HG03439 (cell line): Measurements from ENCODE around the gene IGSF21.

Experiments
- ATAC-seq: cut with Tn5 transposase; IDR thresholded peaks from one replicate; pipeline ENCODE4 v1.9.1; 2021; ENCODE audit warnings: mild to moderate bottlenecking, moderate library complexity; ENCODE audit not compliant: unreplicated experiment

The IGSF21 gene

DNA sequence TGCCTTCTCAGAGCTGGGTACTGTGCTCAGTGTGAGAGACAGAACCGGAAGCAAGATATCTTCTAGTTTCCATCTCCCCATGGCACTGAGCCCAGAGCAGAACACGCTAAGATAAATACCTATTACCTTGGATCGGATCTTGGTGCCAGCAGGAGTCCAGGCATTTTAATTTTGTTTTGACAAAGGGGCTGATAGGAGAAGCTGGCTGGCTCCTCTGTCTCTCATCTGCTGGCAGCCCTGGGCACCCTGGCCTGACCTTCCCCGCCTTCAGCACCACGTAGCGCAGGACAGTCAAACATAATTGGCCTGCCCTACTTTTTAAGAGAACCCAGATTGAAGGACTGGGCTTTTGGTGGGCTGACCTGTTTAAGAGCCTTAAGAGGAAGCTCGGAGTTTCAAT lies 212.5 kb downstream of the IGSF21 start:
- ATAC-seq, result no peak

DNA sequence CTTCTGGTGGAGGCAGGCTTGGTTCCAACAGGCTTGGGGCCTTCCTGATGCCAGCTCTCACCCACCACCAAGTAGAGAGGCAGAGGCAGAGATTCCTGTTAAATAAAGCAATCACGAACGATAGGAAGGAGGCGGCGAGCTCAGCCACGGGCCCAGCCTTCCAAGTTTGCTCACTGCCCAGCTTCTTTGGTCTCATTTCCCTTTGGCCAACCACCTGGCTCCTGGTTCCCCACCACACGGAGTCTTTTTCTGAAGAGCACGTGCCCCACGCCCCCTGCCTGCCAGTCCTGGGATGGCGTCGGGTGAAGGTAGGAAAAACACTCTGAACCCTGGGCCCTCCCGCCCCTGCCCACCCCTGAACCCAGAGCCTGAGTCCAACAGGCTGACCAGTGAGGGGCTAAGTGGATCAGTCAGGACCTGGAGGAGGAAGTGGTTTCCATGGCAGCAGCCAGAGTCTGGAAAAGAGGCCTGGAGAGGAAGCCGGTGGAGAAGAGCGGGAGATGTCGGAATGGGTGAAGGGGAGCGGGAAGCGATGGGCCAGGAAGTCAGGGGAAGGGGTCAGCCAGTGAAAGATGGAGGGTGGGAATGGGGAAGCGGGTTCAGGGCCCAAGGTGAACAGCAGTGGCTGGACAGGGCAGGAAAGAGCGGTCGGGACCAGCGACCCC lies 214.9 kb downstream of the IGSF21 start:
- ATAC-seq, result no peak

DNA sequence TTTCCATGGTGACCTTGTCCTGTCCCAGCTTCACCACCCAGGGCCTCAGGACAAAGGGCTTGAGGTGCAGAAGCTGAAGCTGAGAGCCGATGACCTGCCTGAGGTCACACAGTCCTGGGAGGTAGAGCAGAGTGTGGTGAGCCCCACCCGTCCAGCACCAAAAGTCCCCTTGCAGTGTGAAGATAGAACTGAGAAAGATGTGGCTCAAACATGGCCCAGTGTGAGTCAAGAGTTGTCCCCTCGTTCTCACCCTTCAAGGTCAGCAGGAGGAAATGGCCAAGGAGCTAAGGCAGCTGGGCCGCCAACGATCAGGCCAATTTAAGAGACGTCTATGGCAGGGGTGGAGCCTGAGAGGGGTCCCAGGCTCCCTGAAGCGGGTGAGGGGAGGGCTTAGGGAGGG lies 215.7 kb downstream of the IGSF21 start:
- no peak for ATAC-seq

GRCh38 chr1:18324246-18324645 lies 216.6 kb downstream of the IGSF21 start:
- ATAC-seq, result no peak

- no peak for ATAC-seq
These were observed 217.5 kb downstream of the IGSF21 start for GRCh38 chr1:18325136-18325535.

- no peak for ATAC-seq
These were observed 218.8 kb downstream of the IGSF21 start for GRCh38 chr1:18326211-18326897.

DNA sequence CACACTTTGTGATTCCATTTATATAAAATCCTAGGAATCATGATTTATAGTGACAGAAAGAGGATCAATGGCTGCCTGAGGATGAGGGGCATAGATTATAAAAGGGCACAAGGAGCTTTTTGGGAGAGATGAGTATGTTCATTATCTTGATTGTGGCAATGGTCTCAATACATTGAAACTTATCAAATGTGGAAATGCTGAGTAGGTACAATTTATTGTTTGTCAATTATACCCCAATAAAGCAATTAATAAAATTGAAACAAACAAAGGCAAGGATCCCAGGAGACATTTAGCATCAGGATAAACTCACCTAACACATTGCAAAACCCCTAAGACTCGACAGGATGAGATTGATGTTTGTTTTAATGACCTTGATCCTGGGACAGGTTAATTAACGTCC lies 220.1 kb downstream of the IGSF21 start:
- no peak for ATAC-seq

DNA sequence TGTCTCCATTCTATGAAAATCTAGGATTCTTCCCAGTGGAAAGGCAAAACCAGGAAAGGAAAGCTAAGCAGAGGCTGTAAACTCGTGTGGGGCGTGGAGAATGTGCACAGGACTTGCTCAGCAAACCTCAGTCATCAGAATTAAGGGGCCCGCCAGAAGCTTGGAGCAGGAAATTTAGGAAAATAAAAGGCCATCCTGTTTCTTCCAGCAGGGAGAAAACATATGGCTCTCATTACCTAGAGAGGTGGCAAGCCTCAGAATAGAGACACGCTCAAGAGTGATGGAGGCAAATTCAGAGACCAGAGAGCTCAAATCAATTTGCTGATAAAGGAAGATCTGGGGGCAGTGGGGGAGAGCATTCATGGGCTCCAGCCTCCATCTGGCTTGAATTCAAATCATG lies 221.2 kb downstream of the IGSF21 start:
- no peak for ATAC-seq

DNA sequence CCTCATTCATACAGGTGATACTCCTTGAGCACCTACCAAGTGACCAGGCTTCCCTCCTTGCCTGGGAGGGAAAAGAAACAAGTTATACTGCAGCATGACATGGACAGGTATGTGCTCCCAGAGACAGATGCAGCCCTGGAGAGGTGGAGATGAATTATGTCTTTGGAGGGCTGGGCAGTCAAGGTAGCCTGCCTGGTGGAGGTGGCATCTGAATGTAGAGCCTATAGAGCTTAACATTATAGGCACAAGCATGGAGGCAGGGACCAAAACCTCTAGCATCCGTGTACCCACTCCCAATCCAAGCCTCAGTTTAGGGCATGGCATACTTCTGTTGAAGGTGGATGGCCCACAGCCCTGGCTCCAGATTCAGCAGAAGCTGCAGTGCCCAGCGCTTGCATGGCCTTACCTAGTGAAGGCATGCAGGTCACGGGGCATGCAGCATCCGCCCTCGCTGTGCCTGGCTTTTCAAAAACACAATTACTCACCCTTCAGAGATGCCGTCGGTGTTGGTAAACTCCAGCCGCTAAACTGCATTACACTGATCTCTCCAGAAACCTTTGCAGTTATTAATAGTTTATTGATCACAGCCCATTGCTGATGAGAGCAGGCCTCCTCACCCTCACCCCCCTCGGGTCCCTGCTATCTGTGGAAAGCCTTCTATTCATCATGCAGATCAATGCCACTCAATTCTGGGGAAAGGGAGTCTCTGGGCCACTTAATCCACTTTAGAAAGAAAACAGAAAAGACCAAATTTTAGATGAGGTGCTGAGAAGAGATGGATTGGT lies 222.1 kb downstream of the IGSF21 start:
- no peak for ATAC-seq

DNA sequence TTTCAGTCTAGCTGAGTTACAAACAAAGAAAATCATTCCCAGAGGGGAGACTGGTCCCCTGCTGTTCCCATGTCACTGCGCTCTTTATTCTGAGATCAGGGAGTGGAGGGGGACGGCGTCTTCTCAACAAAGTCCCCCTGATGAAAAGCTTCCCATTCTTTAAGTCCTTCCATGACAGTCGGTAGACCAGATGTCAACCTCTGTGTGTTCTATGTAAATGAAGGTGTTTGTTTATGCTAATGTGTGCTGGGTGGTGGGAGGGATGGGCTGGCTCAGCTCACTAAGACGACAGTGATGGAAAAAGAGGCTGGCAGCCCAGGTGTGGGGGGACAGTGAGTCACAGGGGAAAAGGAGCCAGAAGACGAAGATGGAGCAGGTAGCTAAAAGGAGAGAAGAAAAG lies 225.0 kb downstream of the IGSF21 start:
- ATAC-seq, result no peak

DNA sequence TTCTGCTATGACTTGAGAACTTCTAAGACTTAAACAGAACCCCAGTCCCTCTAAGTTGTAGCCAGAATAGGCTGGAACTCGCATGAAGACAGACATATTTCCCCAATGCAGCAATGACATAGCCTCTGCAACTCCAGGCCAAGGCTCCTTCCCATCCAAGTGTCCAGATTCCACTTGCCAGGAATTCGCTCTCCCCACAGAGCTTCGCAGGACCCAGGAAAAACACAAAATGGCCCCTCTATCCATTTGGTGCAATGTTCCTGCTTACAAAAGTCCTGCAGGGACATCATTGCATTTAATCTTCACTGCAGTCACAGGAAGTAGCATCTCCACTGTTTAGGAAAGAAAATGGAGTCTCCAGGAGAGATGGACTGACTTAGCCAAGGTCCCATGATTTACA lies 225.6 kb downstream of the IGSF21 start:
- ATAC-seq, result no peak

DNA sequence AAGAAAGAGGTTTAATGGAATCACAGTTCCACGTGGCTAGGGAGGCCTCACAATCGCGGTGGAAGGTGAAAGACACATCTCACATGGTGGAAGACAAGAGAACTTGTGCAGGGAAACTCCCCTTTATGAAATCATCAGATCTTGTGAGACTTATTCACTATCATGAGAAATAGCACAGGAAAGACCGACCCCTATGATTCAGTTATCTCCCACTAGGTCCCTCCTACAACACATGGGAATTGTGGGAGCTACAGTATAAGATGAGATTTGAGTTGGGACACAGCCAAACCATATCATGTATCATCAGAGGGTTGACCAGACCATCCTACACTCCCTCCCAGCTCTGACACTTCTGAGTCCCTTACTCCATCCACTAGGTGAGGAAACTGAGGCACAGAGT lies 229.2 kb downstream of the IGSF21 start:
- ATAC-seq, result no peak

- no peak for ATAC-seq
These were observed 230.2 kb downstream of the IGSF21 start for GRCh38 chr1:18337757-18338156.

DNA sequence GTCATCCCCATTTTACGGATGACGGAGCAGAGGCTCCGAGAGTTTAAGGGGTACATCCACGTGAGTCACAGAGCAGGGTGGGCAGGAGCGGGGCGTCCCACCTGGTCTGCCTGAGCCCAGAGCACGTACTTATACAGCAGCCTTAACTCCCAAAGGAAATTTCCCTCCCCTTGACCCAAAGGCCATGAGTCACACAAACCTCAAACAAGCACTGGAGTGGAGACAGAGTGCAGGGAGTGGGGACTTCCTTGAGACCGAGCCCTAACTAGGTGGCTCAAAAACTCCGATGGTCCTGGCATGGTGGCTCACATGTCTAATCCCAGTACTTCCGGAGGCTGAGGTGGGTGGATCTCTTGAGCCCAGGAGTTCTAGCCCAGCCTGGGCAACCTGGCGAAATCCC lies 231.6 kb downstream of the IGSF21 start:
- no peak for ATAC-seq

GRCh38 chr1:18340158-18340764 lies 232.7 kb downstream of the IGSF21 start:
- no peak for ATAC-seq

DNA sequence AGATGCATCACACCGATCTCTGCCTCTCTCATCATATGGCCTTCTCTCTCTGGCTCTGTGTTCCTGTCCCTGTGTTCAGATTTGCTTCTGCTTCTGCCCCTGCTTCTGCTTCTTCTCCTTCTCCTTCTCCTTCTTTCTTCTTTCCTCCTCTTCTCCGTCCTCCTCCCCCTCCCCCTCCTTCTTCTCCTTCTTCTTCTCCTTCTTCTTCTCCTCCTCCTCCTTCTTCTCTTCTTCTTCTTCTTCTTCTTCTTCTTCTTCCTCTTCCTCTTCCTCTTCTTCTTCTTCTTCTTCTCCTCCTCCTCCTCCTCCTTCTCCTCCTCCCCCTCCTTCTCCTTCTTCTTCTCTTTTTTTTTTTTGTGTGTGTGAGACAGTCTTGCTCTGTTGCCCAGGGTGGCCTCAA lies 233.2 kb downstream of the IGSF21 start:
- no peak for ATAC-seq

DNA sequence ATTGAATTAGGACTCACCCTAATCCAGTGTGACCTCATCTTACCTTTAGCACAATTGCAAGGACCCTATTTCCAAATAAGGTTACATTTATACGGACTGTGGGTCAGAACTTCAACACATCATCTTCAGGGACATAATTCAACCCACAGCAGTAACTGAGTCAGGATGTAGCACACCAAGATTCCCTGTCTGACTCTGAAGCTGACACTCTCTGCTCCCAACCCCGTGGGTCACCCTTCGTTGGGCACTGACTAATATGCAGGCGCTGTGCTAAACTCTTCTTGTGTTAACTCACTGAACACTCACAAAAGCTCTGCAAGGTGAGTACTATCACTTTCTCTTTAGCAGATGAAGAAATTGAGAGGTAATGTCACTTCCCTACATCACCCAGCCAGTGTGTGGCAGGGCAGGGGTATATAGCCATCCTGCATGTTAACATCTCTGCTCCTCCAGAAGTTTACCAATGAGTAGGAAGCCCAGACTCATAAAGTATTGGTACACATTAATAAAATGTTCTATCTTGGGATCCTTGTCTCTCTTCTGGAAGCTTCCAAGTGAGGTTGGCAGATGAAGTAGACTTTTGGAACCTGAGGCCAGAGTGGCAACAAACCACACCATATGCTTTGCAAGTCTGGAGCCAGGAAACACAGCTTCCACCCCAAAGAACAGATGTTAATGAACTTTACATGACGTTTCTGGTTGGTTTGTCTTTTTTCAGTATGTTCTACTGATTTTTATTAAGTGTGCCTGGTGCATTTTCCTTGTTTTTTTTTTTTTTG lies 233.9 kb downstream of the IGSF21 start:
- no peak for ATAC-seq

DNA sequence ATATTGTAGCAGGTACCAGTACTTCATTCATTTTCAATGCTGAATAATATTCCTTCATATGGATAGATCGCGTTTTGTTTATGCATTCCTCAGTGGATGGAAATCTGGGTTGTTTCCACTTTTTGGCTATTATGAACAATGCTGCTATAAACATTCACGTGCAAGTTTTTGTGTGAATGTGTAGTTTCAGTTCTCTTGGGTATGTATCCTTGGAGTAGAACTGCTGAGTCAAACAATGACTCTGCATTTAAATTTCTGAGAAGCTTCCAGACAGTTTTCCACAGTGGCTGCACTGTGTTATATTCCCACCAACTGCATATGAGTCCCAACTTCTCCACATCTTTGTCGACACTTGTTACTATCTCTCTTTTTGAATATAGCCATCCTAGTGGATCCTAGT lies 235.1 kb downstream of the IGSF21 start:
- no peak for ATAC-seq

DNA sequence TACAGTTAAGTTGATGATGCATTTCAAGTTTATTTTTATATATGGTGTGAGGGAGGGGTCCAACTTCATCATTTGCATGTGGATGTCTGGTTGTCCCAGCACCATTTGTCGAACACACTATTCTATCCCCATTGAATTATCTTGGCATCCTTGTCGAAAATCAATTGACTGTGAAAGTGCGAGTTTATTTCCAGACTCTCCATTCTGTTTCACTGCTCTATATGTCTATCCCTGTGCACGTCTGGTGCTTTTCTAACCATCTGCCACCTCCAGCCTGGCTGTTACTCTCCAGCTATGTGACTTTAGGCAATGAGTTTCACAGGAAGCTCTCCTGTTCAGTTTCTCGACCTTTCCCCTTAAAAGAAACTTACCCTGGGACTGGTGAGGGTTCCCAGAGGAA lies 236.0 kb downstream of the IGSF21 start:
- no peak for ATAC-seq

DNA sequence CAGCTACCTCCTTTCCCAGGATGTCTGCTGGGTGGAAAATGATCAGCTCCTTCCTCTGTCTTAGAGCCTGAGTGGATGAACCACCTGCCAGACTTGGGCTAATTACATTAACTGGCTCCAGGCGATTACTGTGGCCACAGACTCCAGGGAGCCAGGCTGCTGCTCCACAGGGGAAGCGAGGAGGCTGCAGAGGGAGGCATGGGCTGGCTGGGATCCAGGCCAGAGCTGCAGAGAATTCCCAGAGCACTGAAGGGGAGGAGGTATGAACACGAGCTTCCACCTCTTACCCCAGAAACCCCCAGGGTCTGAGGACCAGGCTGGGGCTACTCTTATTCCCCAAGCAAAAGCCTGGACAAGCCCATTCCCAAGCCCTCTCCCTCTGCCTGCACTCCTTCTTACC lies 237.2 kb downstream of the IGSF21 start:
- ATAC-seq, result no peak

- no peak for ATAC-seq
These were observed 240.0 kb downstream of the IGSF21 start for GRCh38 chr1:18347559-18347958.
